Activated T-helper 1 cell treated with anti-CD3 and anti-CD28 coated beads, Interleukin-2, amount 50 U/mL, for 16 hours (primary cell): ENCODE results near the gene CHRDL1.
"Not testable (repeated sequence)": the region's sequence is repeated elsewhere in the genome, so short reads cannot be mapped to it uniquely, and the experiment has no call there.

ENCODE experiments used
- DNase-seq, 2 donors: peaks; one replicate each; pipeline ENCODE4 v3.0.0-alpha.2; 2020; ENCODE audit warnings: low read depth in 1 of 2, low spot score in 1 of 2

The CHRDL1 gene

DNA sequence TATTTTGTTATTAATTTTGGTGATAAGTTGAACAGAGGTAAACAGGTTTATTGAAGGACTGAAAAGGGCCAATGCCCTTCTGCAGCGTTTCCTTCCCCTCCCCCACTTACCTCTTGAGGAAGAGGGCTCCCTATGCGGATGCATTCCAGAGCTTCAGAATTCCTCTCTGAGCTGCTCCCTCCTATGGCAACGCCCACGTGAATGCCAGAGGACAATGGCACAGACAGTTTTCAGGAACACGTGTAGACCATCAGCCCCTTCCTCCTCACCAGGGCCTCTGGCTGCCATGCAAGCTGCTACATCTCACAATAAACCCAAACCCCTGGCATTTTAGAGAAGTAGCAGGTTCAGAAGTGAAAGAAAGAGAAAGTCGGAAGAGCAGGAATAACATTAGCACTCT is 127.9 kb downstream of the CHRDL1 start:
- no peak for DNase-seq

GRCh38 chrX:110665223-110666002 is 130.2 kb downstream of the CHRDL1 start:
- DNase-seq: no peak

DNA sequence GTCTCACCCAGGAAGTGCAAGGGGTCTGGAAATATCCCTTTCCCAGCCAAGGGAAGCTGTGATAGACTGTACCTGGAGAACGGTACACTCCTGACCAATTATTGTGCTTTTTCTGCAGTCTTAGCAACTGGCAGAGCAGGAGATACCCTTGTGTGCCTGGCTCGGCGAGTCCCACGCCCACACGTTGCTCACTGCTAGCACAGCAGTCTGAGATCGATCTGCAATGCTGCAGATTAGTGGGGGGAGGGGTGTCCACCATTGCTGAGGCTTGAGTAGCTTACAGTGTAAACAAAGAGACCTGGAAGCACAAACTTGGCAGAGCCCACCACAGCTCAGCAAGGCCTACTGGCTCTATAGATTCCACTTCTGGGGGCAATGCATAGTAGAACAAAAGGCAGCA is 138.5 kb downstream of the CHRDL1 start:
- DNase-seq: no peak

DNA sequence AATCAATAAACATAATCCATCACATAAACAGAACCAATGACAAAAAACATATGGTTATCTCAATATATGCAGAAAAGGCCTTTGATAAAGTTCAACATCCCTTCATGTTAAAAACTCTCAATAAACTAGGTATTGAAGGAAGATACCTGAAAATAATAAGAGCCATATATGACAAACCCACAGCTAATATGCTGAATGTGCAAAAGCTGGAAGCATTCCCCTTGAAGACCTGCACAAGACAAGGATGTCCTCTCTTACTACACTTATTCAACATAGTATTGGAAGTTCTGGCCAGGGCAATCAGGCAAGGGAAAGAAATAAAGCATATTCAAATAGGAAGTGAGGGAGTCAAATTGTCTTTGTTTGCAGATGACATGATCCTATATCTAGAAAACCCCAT is 141.3 kb downstream of the CHRDL1 start:
- DNase-seq: not testable (repeated sequence)

GRCh38 chrX:110646386-110646785 is 149.2 kb downstream of the CHRDL1 start:
- DNase-seq: no peak
